AG04449 (cell line): ENCODE data around the gene SLC35F6.

Source experiments
- CTCF ChIA-PET: fragments of 350-600 bp; formaldehyde crosslinking; extraction: SDS; loops from one replicate; lab custom pipeline; 2021; ENCODE audit warnings: antibody characterized with exemption; lab: Yijun Ruan, JAX
- POLR2A ChIA-PET: fragments of 400-600, 350-600 bp; formaldehyde crosslinking; extraction: SDS; loops from one replicate; lab custom pipeline; 2020; ENCODE audit warnings: antibody characterized with exemption, inconsistent platforms; lab: Yijun Ruan, JAX
- DNase-seq: peaks from one replicate; pipeline ENCODE4 v3.0.0-alpha.2; 2010; ENCODE audit warnings: low read depth, low spot score
- H3K4me3 ChIP-seq: 2 replicates; pipeline ENCODE4 v1.5.1; 2011; ENCODE audit warnings: low read depth, mild to moderate bottlenecking, control low read depth, low read length
- CTCF ChIP-seq: IDR thresholded peaks from one replicate; pipeline ENCODE4 v1.5.1; 2011; ENCODE audit warnings: mild to moderate bottlenecking, moderate library complexity, low read length, control low read depth, inconsistent platforms; ENCODE audit not compliant: insufficient read depth; ENCODE audit errors: missing control alignments

The SLC35F6 gene

GRCh38 chr2:26770986-26771586 lies 7.0 kb downstream of the SLC35F6 start:
- TF ChIP-seq CTCF: peak; percentile 2
- CTCF ChIA-PET: interaction anchor here (0.8 kb wide), 1 partner anchor 8 kb away, joined by 3 read pairs; no protein-coding TSS in a partner anchor
- DNase-seq: peak; percentile 52
- POLR2A ChIA-PET: no interaction called here
- H3K4me3 ChIP-seq: no peak overlapping the region

GRCh38 chr2:26772064-26773001 lies 8.2 kb downstream of the SLC35F6 start:
- ChIA-PET POLR2A (no interaction called here), CTCF (no interaction called here)
- no peak for TF ChIP-seq CTCF
- DNase-seq: no peak
- H3K4me3 ChIP-seq: no peak overlapping the region

GRCh38 chr2:26776195-26776800 lies 12.2 kb downstream of the SLC35F6 start:
- ChIA-PET CTCF (interaction anchor here (1.3 kb wide), 1 partner anchor 10 kb away, joined by 6 read pairs; the partner anchor contains the start of gene CENPA), POLR2A (interaction anchor here (0.5 to 1.3 kb wide), 2 partner anchors 10 to 11 kb away, joined by 3 read pairs; no protein-coding TSS in a partner anchor)

GRCh38 chr2:26778098-26778497 lies 14.0 kb downstream of the SLC35F6 start:
- POLR2A ChIA-PET: no interaction called here
- no peak for DNase-seq
- TF ChIP-seq CTCF: no peak
- H3K4me3 ChIP-seq: no peak overlapping the region
- CTCF ChIA-PET: interaction anchor here (0.6 to 1.3 kb wide), 2 partner anchors 11 to 12 kb away, joined by 4 read pairs; no protein-coding TSS in a partner anchor

More at GRCh38 chr2:26776195-26776800, 12.2 kb downstream of the SLC35F6 start:
- no peak for DNase-seq
- no peak for TF ChIP-seq CTCF
- no peak overlapping the region for H3K4me3 ChIP-seq

GRCh38 chr2:26778507-26778906 lies 14.4 kb downstream of the SLC35F6 start:
- POLR2A ChIA-PET: no interaction called here
- CTCF ChIA-PET: interaction anchor here (0.6 kb wide), 1 partner anchor 12 kb away, joined by 4 read pairs; no protein-coding TSS in a partner anchor
- no peak for TF ChIP-seq CTCF
- H3K4me3 ChIP-seq: no peak overlapping the region
- DNase-seq: no peak

GRCh38 chr2:26780203-26780760 lies 16.2 kb downstream of the SLC35F6 start:
- CTCF ChIA-PET: no interaction called here
- DNase-seq: no peak
- H3K4me3 ChIP-seq: no peak overlapping the region
- POLR2A ChIA-PET: no interaction called here
- TF ChIP-seq CTCF: no peak
